DOHH2 (cell line): ENCODE data around the gene WTAP.
"Not testable (repeated sequence)": the region's sequence is repeated elsewhere in the genome, so short reads cannot be mapped to it uniquely, and the experiment has no call there.

ENCODE experiments used
- H3F3A ChIP-seq: fragments of 200-600 bp; sonication (generic), shearing (Covaris generic); 2 replicates; pipeline ENCODE4 v1.6.0; 2016; ENCODE audit warnings: antibody characterized with exemption, mild to moderate bottlenecking; ENCODE audit not compliant: control insufficient read depth, insufficient read depth
- H3K27ac ChIP-seq: fragments of 200-600 bp; sonication (generic); 2 replicates; pipeline ENCODE4 v1.5.1; 2014; ENCODE audit warnings: low read depth, mild to moderate bottlenecking, low read length, moderate library complexity
- H3K27me3 ChIP-seq: fragments of 200-600 bp; sonication (generic); 2 replicates; pipeline ENCODE4 v1.6.1; 2014; ENCODE audit warnings: mild to moderate bottlenecking, low read length, mixed read lengths; ENCODE audit not compliant: control insufficient read depth
- H3K36me3 ChIP-seq: fragments of 200-600 bp; sonication (generic); 2 replicates; pipeline ENCODE4 v1.6.1; 2014; ENCODE audit warnings: mild to moderate bottlenecking, low read length, moderate library complexity, mixed read lengths; ENCODE audit not compliant: control insufficient read depth
- H3K4me1 ChIP-seq: fragments of 200-600 bp; sonication (generic); 2 replicates; pipeline ENCODE4 v1.6.1; 2014; ENCODE audit warnings: mild to moderate bottlenecking, low read length, mixed read lengths; ENCODE audit not compliant: control insufficient read depth
- H3K4me2 ChIP-seq: fragments of 200-600 bp; sonication (generic); 2 replicates; pipeline ENCODE4 v1.6.0; 2014; ENCODE audit warnings: mild to moderate bottlenecking, low read length, moderate library complexity
- H3K4me3 ChIP-seq: fragments of 200-600 bp; sonication (generic); 2 replicates; pipeline ENCODE4 v1.5.1; 2014; ENCODE audit warnings: mild to moderate bottlenecking, low read length, mixed read lengths
- H3K79me2 ChIP-seq: fragments of 200-600 bp; sonication (generic); 2 replicates; pipeline ENCODE4 v1.6.1; 2014; ENCODE audit warnings: mild to moderate bottlenecking, low read length, mixed read lengths; ENCODE audit not compliant: control insufficient read depth
- H3K9me2 ChIP-seq: fragments of 200-600 bp; sonication (generic); replicated peaks from 2 replicates; pipeline ENCODE4 v1.6.1; 2014; ENCODE audit warnings: mild to moderate bottlenecking, low read length, mixed read lengths; ENCODE audit not compliant: control insufficient read depth
- H3K9me3 ChIP-seq: fragments of 200-600 bp; sonication (generic); 2 replicates; pipeline ENCODE4 v1.6.1; 2014; ENCODE audit warnings: antibody characterized with exemption, low read length, mixed read lengths; ENCODE audit not compliant: control insufficient read depth, insufficient read depth
- H4K20me1 ChIP-seq: fragments of 200-600 bp; sonication (generic); 2 replicates; pipeline ENCODE4 v1.6.0; 2014; ENCODE audit warnings: low read depth, mild to moderate bottlenecking, antibody characterized with exemption, low read length, moderate library complexity; ENCODE audit not compliant: control insufficient read depth, insufficient read depth
- EZH2phosphoT487 ChIP-seq: fragments of 200-600 bp; sonication (generic); IDR thresholded peaks from 2 replicates; pipeline ENCODE4 v1.6.1; 2017; ENCODE audit warnings: borderline replicate concordance, mild to moderate bottlenecking, antibody characterized with exemption, low read length, moderate library complexity, mixed read lengths
- TF ChIP-seq, protein P1 (sequence below): fragments of 200-600 bp; sonication (generic); IDR thresholded peaks from one replicate; pipeline ENCODE4 v1.5.1; 2014; ENCODE audit warnings: antibody characterized with exemption, mild to moderate bottlenecking, low read depth, low read length; ENCODE audit not compliant: poor library complexity, severe bottlenecking

WTAP gene

DNA sequence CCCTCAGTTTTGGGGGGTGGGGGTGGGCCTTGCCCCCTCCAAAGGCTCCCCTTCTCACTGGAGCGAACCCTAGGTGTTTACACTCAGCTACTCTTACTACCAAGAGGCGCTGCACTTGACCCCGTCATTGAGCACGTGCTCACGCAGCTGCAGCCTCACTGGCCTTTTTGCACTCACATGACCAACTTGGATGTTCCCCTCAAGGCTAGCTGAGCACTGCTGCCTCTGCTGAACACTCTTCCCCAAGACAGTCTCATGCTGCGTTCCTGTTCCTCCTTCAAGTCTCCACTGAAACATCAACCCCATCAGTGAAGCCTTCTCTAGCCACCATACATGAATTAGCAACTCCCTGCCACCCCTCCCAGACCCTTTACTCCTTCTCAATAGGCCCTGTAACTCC is 38.3 kb upstream of the WTAP start:
- H3K27ac ChIP-seq: no peak overlapping the region
- no peaks in the 10 kb centered on the region; the same call in 1 of the 2 replicates for H3F3A ChIP-seq
- H3K4me1 ChIP-seq: peaks cover 24% of the 10 kb centered on the region
- TF ChIP-seq, protein P1, sequence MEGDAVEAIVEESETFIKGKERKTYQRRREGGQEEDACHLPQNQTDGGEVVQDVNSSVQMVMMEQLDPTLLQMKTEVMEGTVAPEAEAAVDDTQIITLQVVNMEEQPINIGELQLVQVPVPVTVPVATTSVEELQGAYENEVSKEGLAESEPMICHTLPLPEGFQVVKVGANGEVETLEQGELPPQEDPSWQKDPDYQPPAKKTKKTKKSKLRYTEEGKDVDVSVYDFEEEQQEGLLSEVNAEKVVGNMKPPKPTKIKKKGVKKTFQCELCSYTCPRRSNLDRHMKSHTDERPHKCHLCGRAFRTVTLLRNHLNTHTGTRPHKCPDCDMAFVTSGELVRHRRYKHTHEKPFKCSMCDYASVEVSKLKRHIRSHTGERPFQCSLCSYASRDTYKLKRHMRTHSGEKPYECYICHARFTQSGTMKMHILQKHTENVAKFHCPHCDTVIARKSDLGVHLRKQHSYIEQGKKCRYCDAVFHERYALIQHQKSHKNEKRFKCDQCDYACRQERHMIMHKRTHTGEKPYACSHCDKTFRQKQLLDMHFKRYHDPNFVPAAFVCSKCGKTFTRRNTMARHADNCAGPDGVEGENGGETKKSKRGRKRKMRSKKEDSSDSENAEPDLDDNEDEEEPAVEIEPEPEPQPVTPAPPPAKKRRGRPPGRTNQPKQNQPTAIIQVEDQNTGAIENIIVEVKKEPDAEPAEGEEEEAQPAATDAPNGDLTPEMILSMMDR: no peak
- no peak for TF ChIP-seq EZH2phosphoT487
- H3K4me2 ChIP-seq: no peak overlapping the region
- H4K20me1 ChIP-seq: no peaks in the 10 kb centered on the region
- no peaks in the 10 kb centered on the region for H3K9me3 ChIP-seq
- H3K9me2 ChIP-seq: no peaks in the 10 kb centered on the region
- H3K79me2 ChIP-seq: peaks cover 51% of the 10 kb centered on the region
- H3K36me3 ChIP-seq: peaks cover 60% of the 10 kb centered on the region
- H3K4me3 ChIP-seq: no peak overlapping the region
- H3K27me3 ChIP-seq: no peaks in the 10 kb centered on the region

DNA sequence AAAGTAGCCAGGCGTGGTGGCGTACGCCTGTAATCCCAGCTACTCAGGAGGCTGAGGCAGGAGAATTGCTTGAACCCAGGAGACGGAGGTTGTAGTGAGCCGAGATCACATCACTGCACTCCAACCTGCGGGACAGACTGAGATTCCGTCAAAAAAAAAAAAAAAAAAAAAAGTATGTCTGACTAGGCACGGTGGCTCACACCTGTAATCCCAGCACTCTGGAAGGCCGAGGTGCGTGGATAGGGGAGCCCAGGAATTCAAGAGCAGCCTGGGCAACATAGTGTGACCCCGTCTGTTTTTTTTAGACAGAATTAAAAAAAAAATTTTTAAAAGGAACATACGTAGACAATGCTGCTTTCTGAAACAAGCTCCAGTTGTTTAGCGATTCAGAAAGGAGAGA is 37.2 kb upstream of the WTAP start:
- not testable (repeated sequence) for H3K9me2 ChIP-seq, H3K4me3 ChIP-seq, H3K27me3 ChIP-seq, H4K20me1 ChIP-seq, H3F3A ChIP-seq, H3K4me2 ChIP-seq, H3K27ac ChIP-seq, H3K9me3 ChIP-seq
- Histone ChIP-seq H3K4me1 (peaks cover 35% of the 10 kb centered on the region), H3K79me2 (peaks cover 51% of the 10 kb centered on the region), H3K36me3 (peaks cover 57% of the 10 kb centered on the region)

DNA sequence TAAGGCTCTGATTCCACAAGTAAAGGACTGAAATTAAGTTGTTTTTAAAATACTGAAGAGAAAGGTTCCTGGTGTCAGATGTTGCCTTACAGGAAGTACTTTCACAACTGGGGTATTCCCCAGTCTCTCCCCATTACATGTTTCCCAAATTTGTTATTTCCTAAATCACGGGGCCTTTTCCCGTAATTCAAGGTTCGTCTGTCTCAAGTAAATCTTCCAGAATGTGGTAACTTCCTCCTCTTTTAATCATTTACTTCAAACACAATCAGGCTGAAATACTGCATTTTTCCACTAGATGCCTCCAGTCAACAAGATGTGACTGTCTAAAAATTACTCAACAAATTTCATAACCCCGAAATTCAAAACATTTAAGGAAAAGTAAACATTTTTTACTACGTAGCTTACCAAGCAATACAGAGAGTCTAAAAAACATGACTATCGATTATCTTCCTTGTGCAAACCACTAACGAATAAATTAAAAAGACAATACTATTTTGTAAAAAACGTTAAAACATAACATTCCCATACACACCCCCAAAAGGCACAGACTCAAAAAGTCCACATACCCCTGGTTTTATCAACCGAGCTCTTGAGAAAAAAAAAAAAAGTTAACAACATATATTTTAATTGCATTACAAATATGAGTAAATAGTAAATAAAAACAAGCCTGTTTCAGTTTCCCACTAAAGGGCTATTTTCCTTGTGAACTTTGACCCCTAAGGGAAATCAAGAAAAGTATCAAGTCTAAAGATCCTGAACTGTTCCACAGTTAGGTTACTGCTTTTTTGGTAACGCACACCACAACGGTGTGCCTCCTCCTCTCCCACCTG is 36.0 kb upstream of the WTAP start:
- TF ChIP-seq, protein P1: peak; percentile 77
- TF ChIP-seq EZH2phosphoT487: no peak
- H3K79me2 ChIP-seq: peaks cover 51% of the 10 kb centered on the region
- peak overlapping the region; percentile 91 for H3K4me3 ChIP-seq
- peaks cover 35% of the 10 kb centered on the region for H3K4me1 ChIP-seq
- H3K4me2 ChIP-seq: peak overlapping the region; percentile 100
- peaks cover 48% of the 10 kb centered on the region for H3K36me3 ChIP-seq
- H3K9me2 ChIP-seq: no peaks in the 10 kb centered on the region
- no peaks in the 10 kb centered on the region for H3K9me3 ChIP-seq
- H3F3A ChIP-seq: no peaks in the 10 kb centered on the region; the same call in 1 of the 2 replicates
- H3K27ac ChIP-seq: no peak overlapping the region; the same call in 1 of the 2 replicates
- H4K20me1 ChIP-seq: no peaks in the 10 kb centered on the region
- H3K27me3 ChIP-seq: no peaks in the 10 kb centered on the region

DNA sequence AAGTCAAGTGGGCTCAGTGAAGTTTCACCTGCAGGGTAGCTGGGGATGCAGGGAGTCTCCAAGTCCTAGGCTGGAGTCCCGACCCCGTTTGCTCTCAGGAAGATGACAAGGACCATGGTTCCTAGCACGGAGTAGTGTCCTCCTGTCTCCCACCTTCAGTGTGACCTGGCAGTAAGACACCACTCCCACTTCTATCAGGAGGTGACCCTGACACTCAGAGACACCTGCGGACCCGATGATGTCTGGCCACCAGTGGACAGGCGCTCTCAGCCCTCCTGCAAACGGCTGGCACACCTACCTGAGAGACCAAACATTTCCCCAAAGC is 35.4 kb upstream of the WTAP start:
- H3K4me1 ChIP-seq: peaks cover 35% of the 10 kb centered on the region
- H3K9me2 ChIP-seq: no peaks in the 10 kb centered on the region
- H3K4me2 ChIP-seq: peak overlapping the region; percentile 100
- H3F3A ChIP-seq: no peaks in the 10 kb centered on the region; the same call in 1 of the 2 replicates
- peaks cover 44% of the 10 kb centered on the region for H3K36me3 ChIP-seq
- no peaks in the 10 kb centered on the region for H3K9me3 ChIP-seq
- peak overlapping the region; percentile 45 for H3K27ac ChIP-seq
- no peaks in the 10 kb centered on the region for H3K27me3 ChIP-seq
- TF ChIP-seq EZH2phosphoT487: no peak
- TF ChIP-seq, protein P1: no peak
- peaks cover 51% of the 10 kb centered on the region for H3K79me2 ChIP-seq
- H3K4me3 ChIP-seq: peak overlapping the region; percentile 91
- no peaks in the 10 kb centered on the region for H4K20me1 ChIP-seq
